Peyer's patch (tissue), 4 donors: ENCODE data around the gene CD52.

Experiments used
- CTCF ChIP-seq, 6 experiments: fragments of 450-650 bp in 4 of 6; fragments of 200-600 bp in 2 of 6; sonication (generic) in 1 of 6; IDR thresholded peaks; one replicate each; pipeline ENCODE4 v1.5.1; 2017 to 2019; ENCODE audit warnings: antibody characterized with exemption in 6 of 6, mild to moderate bottlenecking in 3 of 6, moderate library complexity in 1 of 6
- POLR2A ChIP-seq, 2 donors: fragments of 450-650 bp; IDR thresholded peaks; one replicate each; pipeline ENCODE4 v1.5.1; 2017; ENCODE audit warnings: antibody characterized with exemption in 2 of 2, mild to moderate bottlenecking in 2 of 2, moderate library complexity in 2 of 2

DNA sequence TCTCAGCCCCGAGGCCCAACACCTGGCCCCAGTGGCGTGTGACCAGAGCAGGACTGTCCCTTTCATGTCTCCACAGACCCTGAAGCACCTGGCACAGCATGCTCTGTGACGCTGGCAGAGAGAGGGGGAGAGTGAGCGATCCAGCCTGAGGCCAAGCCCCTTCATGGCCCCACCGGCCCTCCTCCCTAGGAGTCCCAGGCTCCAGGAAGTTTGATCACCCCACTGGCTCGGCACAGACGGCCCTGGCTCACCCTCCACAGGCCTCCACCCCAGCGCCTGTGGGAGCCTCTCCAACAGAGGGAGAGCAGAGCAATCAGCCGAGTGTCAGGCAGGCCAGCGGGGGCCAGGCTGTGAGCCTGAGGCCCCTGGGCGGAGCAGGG is 26.9 kb upstream of the CD52 start:
- TF ChIP-seq CTCF (IDR thresholded peaks at IDR 0.05): no peak
- TF ChIP-seq POLR2A (IDR thresholded peaks at IDR 0.05): no peak
